PFSK-1 (cell line): Measurements from ENCODE around the gene KRTAP10-10.

Experiments used
- FOXP2 ChIP-seq: optimal IDR thresholded peaks from 2 replicates; pipeline ENCODE3; 2011; ENCODE audit warnings: borderline replicate concordance, control low read depth, inconsistent platforms; ENCODE audit not compliant: insufficient read depth; ENCODE audit errors: extremely low read length, extremely low read depth
- POLR2AphosphoS5 ChIP-seq: IDR thresholded peaks from 2 replicates; pipeline ENCODE4 v1.6.1; 2012; ENCODE audit warnings: low read depth, mild to moderate bottlenecking, control low read depth, low read length, moderate library complexity
- REST ChIP-seq, 2 experiments: IDR thresholded peaks; 2 replicates each; pipeline versions ENCODE4 v1.6.1 to v1.8.0; 2011 to 2012; ENCODE audit warnings: low read depth in 2 of 2, low read length in 2 of 2, control low read depth in 1 of 2, inconsistent platforms in 1 of 2, mild to moderate bottlenecking in 1 of 2, moderate library complexity in 1 of 2; ENCODE audit not compliant: insufficient read depth in 1 of 2
- SIN3A ChIP-seq: IDR thresholded peaks from 2 replicates; pipeline ENCODE4 v1.6.1; 2012; ENCODE audit warnings: mild to moderate bottlenecking, low read length, moderate library complexity, borderline replicate concordance; ENCODE audit not compliant: insufficient read depth
- TAF1 ChIP-seq: IDR thresholded peaks from 2 replicates; pipeline ENCODE4 v1.6.1; 2012; ENCODE audit warnings: low read length, control low read depth, borderline replicate concordance; ENCODE audit not compliant: insufficient read depth

The KRTAP10-10 gene

GRCh38 chr21:44614961-44615391, 22.2 kb upstream of the KRTAP10-10 start:
- no peak for TF ChIP-seq TAF1
- TF ChIP-seq REST (IDR thresholded peaks at IDR 0.05; ENCODE audit: insufficient read depth in 1 of 2, low read depth in 2 of 2, low read length in 2 of 2) = no peak
- no peak for TF ChIP-seq FOXP2
- TF ChIP-seq POLR2AphosphoS5 = no peak
- no peak for TF ChIP-seq SIN3A

- TF ChIP-seq FOXP2 = no peak
- TF ChIP-seq SIN3A = no peak
- no peak for TF ChIP-seq REST (IDR thresholded peaks at IDR 0.05; ENCODE audit: insufficient read depth in 1 of 2, low read depth in 2 of 2, low read length in 2 of 2)
- TF ChIP-seq TAF1 = no peak
- no peak for TF ChIP-seq POLR2AphosphoS5
Measured at GRCh38 chr21:44615466-44615865, 21.7 kb upstream of the KRTAP10-10 start.

GRCh38 chr21:44615911-44616590, 21.1 kb upstream of the KRTAP10-10 start:
- TF ChIP-seq TAF1 = no peak
- TF ChIP-seq POLR2AphosphoS5 = no peak
- no peak for TF ChIP-seq REST (IDR thresholded peaks at IDR 0.05; ENCODE audit: insufficient read depth in 1 of 2, low read depth in 2 of 2, low read length in 2 of 2)
- no peak for TF ChIP-seq SIN3A

- no peak for TF ChIP-seq FOXP2
- no peak for TF ChIP-seq SIN3A
- no peak for TF ChIP-seq TAF1
- no peak for TF ChIP-seq POLR2AphosphoS5
- no peak for TF ChIP-seq REST (IDR thresholded peaks at IDR 0.05; ENCODE audit: insufficient read depth in 1 of 2, low read depth in 2 of 2, low read length in 2 of 2)
Measured at GRCh38 chr21:44616591-44616926, 20.6 kb upstream of the KRTAP10-10 start.

GRCh38 chr21:44617071-44617501, 20.1 kb upstream of the KRTAP10-10 start:
- TF ChIP-seq FOXP2 = no peak
- no peak for TF ChIP-seq REST (IDR thresholded peaks at IDR 0.05; ENCODE audit: insufficient read depth in 1 of 2, low read depth in 2 of 2, low read length in 2 of 2)
- TF ChIP-seq POLR2AphosphoS5 = no peak
- no peak for TF ChIP-seq SIN3A
- TF ChIP-seq TAF1 = no peak
